Stimulated activated naive CD4-positive, alpha-beta T cell treated with Interleukin-2 at 50 U/mL for 16 hours (primary cell): ENCODE data around the gene GRB10.

Experiments used
- DNase-seq: peaks from one replicate; lab custom pipeline; 2025; lab: John Stamatoyannopoulos, UW

Gene GRB10

GRCh38 chr7:50667789-50668226 is 114.9 kb downstream of the GRB10 start:
- DNase-seq = no peak

DNA sequence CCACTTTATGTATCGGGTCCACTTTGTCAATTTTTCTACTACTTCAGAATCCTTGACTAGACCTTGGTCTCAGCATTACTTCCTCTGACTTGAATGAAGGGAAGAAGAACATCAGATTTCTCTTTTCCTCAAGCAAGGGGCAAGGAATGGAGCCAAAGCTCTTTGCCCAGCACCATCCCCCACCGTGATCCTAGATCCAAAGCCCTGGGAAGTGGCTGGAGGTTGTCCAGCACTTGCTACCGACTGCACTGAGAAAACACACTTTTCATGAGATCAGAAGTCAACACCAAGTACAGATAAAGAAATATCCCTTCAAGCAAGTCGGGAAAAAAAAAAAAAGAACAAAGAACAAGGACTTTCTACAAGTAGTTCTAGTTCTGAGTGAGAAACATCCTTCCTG is 115.4 kb downstream of the GRB10 start:
- DNase-seq = no peak

DNA sequence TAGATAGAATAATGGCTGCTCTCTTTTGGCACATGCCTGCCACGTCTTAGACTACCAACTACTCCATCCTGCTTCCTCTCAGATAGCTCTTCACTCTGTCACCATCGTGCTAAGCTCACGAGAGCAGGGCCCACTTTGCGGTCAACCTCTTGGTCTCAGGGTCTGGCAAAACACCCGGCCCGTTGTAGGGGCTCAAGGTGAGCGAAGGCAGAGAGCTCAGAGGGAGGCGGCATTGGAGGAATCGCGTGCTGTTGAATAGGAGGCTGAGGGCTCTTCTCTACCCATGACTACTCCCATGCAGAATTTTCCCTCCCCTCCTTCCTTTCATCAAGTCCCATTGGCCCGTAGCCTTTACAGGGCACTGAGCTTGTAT is 116.6 kb downstream of the GRB10 start:
- DNase-seq = no peak

GRCh38 chr7:50665403-50666123 is 117.1 kb downstream of the GRB10 start:
- DNase-seq = no peak

DNA sequence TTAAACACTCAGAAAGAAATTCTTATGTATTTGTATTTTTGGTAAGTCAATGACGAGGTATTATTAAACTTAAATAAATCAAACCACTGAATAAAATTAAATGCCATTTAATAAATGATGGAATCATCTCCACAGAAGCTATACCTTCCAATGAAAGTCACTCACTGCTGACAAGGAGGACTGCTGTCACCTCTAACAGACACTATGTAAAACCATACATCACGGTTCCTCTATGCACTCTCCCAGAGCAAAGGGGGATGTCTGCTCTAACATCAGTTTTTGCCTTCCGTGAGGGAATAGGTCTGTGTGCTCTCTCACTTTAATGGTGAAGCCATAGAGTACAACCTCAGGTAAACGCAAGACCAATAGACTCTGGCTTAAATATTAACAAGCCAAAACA is 117.8 kb downstream of the GRB10 start:
- DNase-seq = no peak

GRCh38 chr7:50664461-50664922 is 118.2 kb downstream of the GRB10 start:
- no peak for DNase-seq

- DNase-seq = no peak
These were observed 119.1 kb downstream of the GRB10 start for GRCh38 chr7:50663396-50664102.

- DNase-seq = no peak
These were observed 119.7 kb downstream of the GRB10 start for GRCh38 chr7:50662996-50663395.

DNA sequence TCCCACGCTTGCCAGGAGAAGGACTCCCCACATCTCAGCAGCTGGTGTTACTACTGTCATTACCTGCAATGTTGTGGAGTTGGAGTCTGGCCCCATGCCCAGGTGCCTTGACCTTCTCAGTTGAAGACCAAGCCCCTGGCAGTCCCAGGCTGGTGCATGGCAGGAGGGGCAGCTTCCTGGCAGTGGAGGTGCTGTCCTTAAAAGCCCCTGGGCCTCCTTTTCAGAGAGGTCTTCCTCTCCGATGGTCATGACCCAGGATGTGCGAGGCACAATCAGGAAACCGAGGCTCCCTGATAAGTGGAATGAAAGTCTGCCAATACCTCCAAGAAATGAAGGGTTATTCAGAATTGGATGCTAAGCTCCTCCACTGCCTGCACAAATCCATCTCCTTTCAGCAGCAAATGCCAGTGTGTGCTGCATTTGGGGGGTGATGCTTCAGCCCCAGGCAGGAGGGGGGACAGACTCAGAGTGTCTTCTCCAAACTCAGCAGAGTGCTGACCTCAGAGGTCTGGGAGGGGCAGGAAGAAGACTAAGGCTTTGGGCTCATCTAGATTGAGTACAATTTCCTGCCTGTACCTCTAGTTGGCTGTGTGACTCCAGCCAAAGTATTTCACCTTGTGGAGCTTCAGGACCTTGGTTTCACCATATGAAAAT is 120.5 kb downstream of the GRB10 start:
- DNase-seq = no peak

GRCh38 chr7:50661345-50662040 is 121.2 kb downstream of the GRB10 start:
- no peak for DNase-seq

DNA sequence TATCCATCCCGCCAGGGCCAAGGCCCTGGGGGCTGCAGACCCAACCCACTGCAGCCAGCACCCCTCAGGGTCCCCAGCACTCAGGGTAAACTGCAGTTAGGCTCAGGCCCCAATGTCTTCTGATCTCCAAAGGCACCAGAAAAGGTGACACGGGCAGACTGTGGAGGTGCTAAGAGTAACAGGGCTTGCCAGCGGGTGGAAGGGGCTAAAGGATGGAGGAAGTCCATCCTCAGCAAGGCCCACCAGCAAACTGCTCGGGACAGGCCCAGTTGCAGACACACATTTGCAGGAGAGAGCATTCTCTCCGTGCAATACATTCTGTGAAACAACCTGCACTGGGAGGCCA is 121.9 kb downstream of the GRB10 start:
- no peak for DNase-seq

GRCh38 chr7:50660040-50660829 is 122.5 kb downstream of the GRB10 start:
- DNase-seq = peak; percentile 17

- DNase-seq = no peak
These were observed 123.2 kb downstream of the GRB10 start for GRCh38 chr7:50659329-50659965.

DNA sequence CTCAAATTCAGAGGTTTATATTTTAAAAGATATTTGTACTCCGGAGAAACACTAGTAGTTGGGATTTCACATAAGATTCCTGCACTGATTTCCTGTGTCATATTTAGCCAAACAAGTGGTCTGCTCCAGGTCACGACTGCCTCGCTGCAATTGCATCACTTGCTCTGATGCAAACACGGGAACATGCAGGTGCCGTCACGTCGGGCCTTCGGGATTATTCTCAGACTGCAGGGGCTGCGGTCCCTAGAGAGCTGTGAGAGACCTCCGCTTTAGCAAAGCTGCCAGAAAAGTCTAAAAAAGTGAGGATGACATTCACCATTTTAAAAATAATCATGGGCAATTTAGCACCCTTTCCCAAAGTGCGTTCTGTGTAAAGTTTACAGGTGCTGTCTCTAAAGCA is 124.0 kb downstream of the GRB10 start:
- no peak for DNase-seq

- no peak for DNase-seq
These were observed 124.8 kb downstream of the GRB10 start for GRCh38 chr7:50657912-50658311.

DNA sequence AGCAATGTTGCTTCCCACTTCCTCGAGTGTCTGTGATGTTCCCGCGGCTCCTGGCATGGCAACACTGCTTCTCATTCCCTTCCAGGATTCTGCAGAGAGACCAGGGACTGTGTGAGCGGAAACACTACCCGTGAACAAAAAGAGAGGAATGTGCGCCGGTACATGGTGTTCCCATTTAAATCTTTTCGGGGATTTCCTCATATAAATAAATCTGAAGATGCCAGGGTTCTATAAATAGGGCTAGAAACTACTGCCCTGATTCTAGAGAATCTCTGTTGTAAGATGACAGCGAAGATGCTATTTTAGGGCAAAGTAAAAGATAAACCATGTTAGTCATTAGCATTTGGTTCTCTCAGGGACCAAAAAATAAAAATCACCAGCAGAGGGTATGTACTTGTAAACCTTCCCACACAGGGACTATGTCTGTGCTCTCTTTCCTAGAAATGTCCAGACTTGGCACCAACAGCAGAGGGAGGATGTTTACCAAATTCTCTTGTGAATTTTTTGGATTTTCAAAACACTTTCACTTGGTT is 125.3 kb downstream of the GRB10 start:
- no peak for DNase-seq

- no peak for DNase-seq
These were observed 126.4 kb downstream of the GRB10 start for GRCh38 chr7:50656141-50656895.

GRCh38 chr7:50655490-50655889 is 127.2 kb downstream of the GRB10 start:
- no peak for DNase-seq

DNA sequence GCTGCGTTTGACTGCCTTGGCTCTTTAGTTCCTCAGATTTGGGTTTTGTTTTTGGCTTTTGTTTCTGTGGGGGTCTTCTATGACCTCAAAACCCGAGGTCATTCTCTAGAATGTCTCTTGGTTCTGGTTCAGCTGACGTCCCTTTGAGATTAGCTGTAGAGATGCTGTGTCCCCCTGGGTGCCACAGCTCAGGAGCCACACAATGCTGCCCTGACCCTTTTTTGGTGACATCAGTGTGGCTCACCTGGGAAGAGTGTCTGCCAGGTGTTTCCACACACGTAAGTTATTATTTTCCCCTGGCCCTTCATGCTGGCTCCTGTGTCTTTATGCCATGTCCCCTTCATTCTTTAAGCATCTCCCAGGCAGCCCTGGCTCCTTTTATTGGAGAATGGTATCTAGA is 127.7 kb downstream of the GRB10 start:
- DNase-seq = no peak

GRCh38 chr7:50653981-50654425 is 128.7 kb downstream of the GRB10 start:
- DNase-seq = no peak
